Prostate gland (tissue), 2 donors: ENCODE measurements around the gene KLHL29. TPM values are rescaled to one million over a fixed set of nuclear protein-coding genes. Genes with fewer than 3 reads are reported as not detected.

Experiments
- DNase-seq: peaks from one replicate; pipeline ENCODE4 v3.0.0-alpha.2; 2019; ENCODE audit warnings: low spot score
- H3K27ac ChIP-seq, 2 donors: fragments of 200-600 bp; sonication (generic); 2 replicates each; pipeline ENCODE4 v1.5.1; 2017 to 2019
- H3K27me3 ChIP-seq: fragments of 200-600 bp; sonication (generic); replicated peaks from 2 replicates; pipeline ENCODE4 v1.5.1; 2019; ENCODE audit not compliant: insufficient read depth
- H3K36me3 ChIP-seq, 2 donors: fragments of 200-600 bp; sonication (generic); 1 replicate in 1 of 2; 2 replicates in 1 of 2; pipeline versions ENCODE4 v1.5.1 to v1.8.1; 2017 to 2019
- H3K4me1 ChIP-seq: fragments of 200-600 bp; sonication (generic); replicated peaks from 2 replicates; pipeline ENCODE4 v1.5.1; 2019
- H3K4me3 ChIP-seq, 2 donors: fragments of 200-600 bp; sonication (generic); 2 replicates each; pipeline ENCODE4 v1.5.1; 2017 to 2019
- H3K9me3 ChIP-seq: fragments of 200-600 bp; sonication (generic); 2 replicates; pipeline ENCODE4 v1.5.1; 2017
- CTCF ChIP-seq, 4 experiments: fragments of 200-600 bp in 2 of 4; fragments of 450-650 bp in 2 of 4; sonication (generic) in 2 of 4; IDR thresholded peaks; 1 replicate in 3 of 4; 2 replicates in 1 of 4; pipeline ENCODE4 v1.5.1; 2016 to 2019; ENCODE audit warnings: antibody characterized with exemption in 4 of 4, mild to moderate bottlenecking in 2 of 4, moderate library complexity in 2 of 4
- POLR2A ChIP-seq: fragments of 450-650 bp; IDR thresholded peaks from one replicate; pipeline ENCODE4 v1.6.1; 2016; ENCODE audit warnings: antibody characterized with exemption, mild to moderate bottlenecking
- POLR2AphosphoS5 ChIP-seq: sonication (generic); formaldehyde crosslinking; IDR thresholded peaks from one replicate; pipeline ENCODE4 v1.6.1; 2017; ENCODE audit warnings: antibody characterized with exemption
- WGBS: methylation state at CpG from one replicate; pipeline ENCODE4 v1.1.5; 2018; 5-methylcytosine and 5-hydroxymethylcytosine counted together
- intact Hi-C: fragments of 100-400 bp; cut with DNase I; formaldehyde crosslinking; loops from one replicate; pipeline ENCODE4 v1.14.2; 2022
- total RNA-seq, 2 donors: library from RNA; depleted of rRNA; stranded (reverse); fragments of >200 nt; gene quantifications; one replicate each; pipeline ENCODE4 v1.1.0, GENCODE V29; 2016

Gene KLHL29
- total RNA-seq, 2 donors from 2014 or later, result 23.3 to 24.8 TPM

GRCh38 chr2:23635442-23636340 is 250.7 kb downstream of the KLHL29 start:
- Histone ChIP-seq H3K4me3 (no peak overlapping the region), H3K27ac (no peak overlapping the region), H3K36me3 (no peaks in the 10 kb centered on the region), H3K27me3 (no peaks in the 10 kb centered on the region), H3K9me3 (no peaks in the 10 kb centered on the region), H3K4me1 (no peaks in the 10 kb centered on the region)
- no peak for DNase-seq
- no peak for TF ChIP-seq CTCF (IDR thresholded peaks at IDR 0.05)
- no peak for TF ChIP-seq POLR2A
- 90% methylated on average over 23 of the region's 23 CpGs for WGBS
- intact Hi-C loops, result no loop called here

- Histone ChIP-seq H3K27ac (no peak overlapping the region), H3K4me3 (no peak overlapping the region), H3K36me3 (no peaks in the 10 kb centered on the region), H3K27me3 (no peaks in the 10 kb centered on the region), H3K9me3 (no peaks in the 10 kb centered on the region), H3K4me1 (no peaks in the 10 kb centered on the region)
- 77% methylated on average over 11 of the region's 11 CpGs for WGBS
- DNase-seq, result no peak
- TF ChIP-seq CTCF (IDR thresholded peaks at IDR 0.05) (peak in 2 of 4 experiments; percentile 23 to 29), POLR2AphosphoS5 (no peak), POLR2A (no peak)
- intact Hi-C loops, result no loop called here
These were observed 251.4 kb downstream of the KLHL29 start for GRCh38 chr2:23636426-23636825.

- Histone ChIP-seq H3K36me3 (no peaks in the 10 kb centered on the region), H3K4me1 (no peaks in the 10 kb centered on the region), H3K9me3 (no peaks in the 10 kb centered on the region), H3K4me3 (no peak overlapping the region), H3K27ac (no peak overlapping the region), H3K27me3 (no peaks in the 10 kb centered on the region)
- TF ChIP-seq POLR2A (no peak), CTCF (IDR thresholded peaks at IDR 0.05) (no peak), POLR2AphosphoS5 (no peak)
- intact Hi-C loops, result no loop called here
- DNase-seq, result no peak
- WGBS, result 53% methylated on average over 14 of the region's 14 CpGs
These were observed 252.2 kb downstream of the KLHL29 start for GRCh38 chr2:23637011-23637778.

- no peak for TF ChIP-seq POLR2A
- no peak for TF ChIP-seq POLR2AphosphoS5
- TF ChIP-seq CTCF (IDR thresholded peaks at IDR 0.05), result no peak
- intact Hi-C loops, result no loop called here
- 84% methylated on average over 6 of the region's 6 CpGs for WGBS
- Histone ChIP-seq H3K9me3 (no peaks in the 10 kb centered on the region), H3K4me3 (no peak overlapping the region), H3K27ac (no peak overlapping the region), H3K4me1 (no peaks in the 10 kb centered on the region), H3K36me3 (no peaks in the 10 kb centered on the region), H3K27me3 (no peaks in the 10 kb centered on the region)
- DNase-seq, result no peak
These were observed 254.5 kb downstream of the KLHL29 start for GRCh38 chr2:23639406-23639982.
